K562 (cell line): ENCODE results near the gene ARHGEF17. TPM values are rescaled to one million over a fixed set of nuclear protein-coding genes. Genes with fewer than 3 reads are reported as not detected.

Experiments
- ATAC-seq: fragments of 200-7000 bp; cut with Tn5 transposase; 3 replicates; pipeline ENCODE4 v1.9.1; 2020; ENCODE audit warnings: moderate library complexity
- BruUV-seq: library from RNA; stranded (reverse); fragments of 400-500 nt; replicated peaks from 2 replicates; lab custom pipeline; 2021; lab: Mats Ljungman, UMichigan
- CTCF ChIA-PET: fragments of 300-600 bp; formaldehyde crosslinking; extraction: SDS; loops from one replicate; lab custom pipeline; 2021; ENCODE audit warnings: low intra/inter-chr PET ratio; lab: Yijun Ruan, JAX
- POLR2A ChIA-PET: fragments of 300-600, 350-650 bp; sonication (Branson Sonifier 250); formaldehyde crosslinking; extraction: SDS; loops from one replicate; lab custom pipeline; 2021; ENCODE audit warnings: antibody characterized with exemption, inconsistent platforms; lab: Yijun Ruan, JAX
- DNase-seq, 4 experiments: peaks; one replicate each; pipeline versions ENCODE4 v3.0.0 to v3.0.0-alpha.2; 2011 to 2018; ENCODE audit warnings: low spot score in 3 of 4, mixed read lengths in 3 of 4; ENCODE audit errors: extremely low read depth in 1 of 4
- FAIRE-seq: peaks from 2 replicates; lab custom pipeline; 2011; peaks lifted over from hg19 to GRCh38; lab: Jason Lieb, UNC
- H2AFZ ChIP-seq: 2 replicates; pipeline ENCODE4 v1.6.0; 2011; ENCODE audit warnings: low read depth, low read length, control low read depth, inconsistent platforms
- H3K27ac ChIP-seq: fragments of 200-600 bp; 3 replicates; pipeline ENCODE4 v1.8.0; 2011; ENCODE audit warnings: low read depth, mild to moderate bottlenecking, control low read depth, inconsistent platforms, low read length, moderate library complexity, mixed read lengths; ENCODE audit errors: extremely low read depth
- H3K27me3 ChIP-seq, 2 experiments: fragments of 300-600 bp in 1 of 2; 2 replicates in 1 of 2; 3 replicates in 1 of 2; pipeline versions ENCODE4 v1.6.0 to v1.8.0; 2011; ENCODE audit warnings: inconsistent platforms in 2 of 2, low read length in 2 of 2, mild to moderate bottlenecking in 1 of 2, mixed read lengths in 1 of 2, moderate library complexity in 1 of 2; ENCODE audit not compliant: control insufficient read depth in 2 of 2, insufficient read depth in 2 of 2
- H3K36me3 ChIP-seq: fragments of 300-600 bp; 3 replicates; pipeline ENCODE4 v1.8.0; 2011; ENCODE audit warnings: mild to moderate bottlenecking, low read length, inconsistent platforms; ENCODE audit not compliant: control insufficient read depth, insufficient read depth
- H3K4me1 ChIP-seq, 2 experiments: fragments of 200-600 bp in 1 of 2; replicated peaks in 1 of 2; 2 replicates in 1 of 2; 3 replicates in 1 of 2; pipeline versions ENCODE4 v1.5.1 to v1.8.0; 2011; ENCODE audit warnings: inconsistent platforms in 2 of 2, low read length in 2 of 2, mild to moderate bottlenecking in 1 of 2, mixed read lengths in 1 of 2, moderate library complexity in 1 of 2; ENCODE audit not compliant: control insufficient read depth in 2 of 2, insufficient read depth in 2 of 2
- H3K4me2 ChIP-seq: 2 replicates; pipeline ENCODE4 v1.6.1; 2011; ENCODE audit warnings: low read length, control low read depth, inconsistent platforms, mixed read lengths; ENCODE audit not compliant: insufficient read depth
- H3K4me3 ChIP-seq: fragments of 200-600 bp; sonication (generic), shearing (Covaris generic); 2 replicates; pipeline ENCODE4 v1.5.1; 2016; ENCODE audit warnings: control low read depth, inconsistent platforms
- H3K79me2 ChIP-seq: fragments of 200-600 bp; 3 replicates; pipeline ENCODE4 v1.8.0; 2011; ENCODE audit warnings: low read length, inconsistent platforms; ENCODE audit not compliant: control insufficient read depth, insufficient read depth
- H3K9ac ChIP-seq, 2 experiments: 2 replicates each; pipeline versions ENCODE4 v1.6.0 to v1.6.1; 2011; ENCODE audit warnings: low read depth in 2 of 2, low read length in 2 of 2, control low read depth in 1 of 2, inconsistent platforms in 1 of 2, mild to moderate bottlenecking in 1 of 2, mixed read lengths in 1 of 2; ENCODE audit not compliant: insufficient read depth in 1 of 2
- H3K9me1 ChIP-seq: one replicate; pipeline ENCODE4 v1.6.0; 2011; ENCODE audit warnings: inconsistent platforms, mild to moderate bottlenecking, low read length, moderate library complexity; ENCODE audit not compliant: control insufficient read depth, insufficient read depth
- H3K9me3 ChIP-seq: replicated peaks from 2 replicates; pipeline ENCODE4 v1.5.1; 2011; ENCODE audit warnings: low read depth, low read length, inconsistent platforms; ENCODE audit not compliant: control insufficient read depth, insufficient read depth
- H4K20me1 ChIP-seq: replicated peaks from 2 replicates; pipeline ENCODE4 v1.6.1; 2011; ENCODE audit warnings: low read length, inconsistent platforms, mixed read lengths; ENCODE audit not compliant: control insufficient read depth, insufficient read depth
- CCNT2 ChIP-seq: IDR thresholded peaks from 2 replicates; pipeline ENCODE4 v1.6.1; 2011; ENCODE audit warnings: borderline replicate concordance, low read depth, mild to moderate bottlenecking, moderate library complexity, mixed read lengths, low read length; ENCODE audit not compliant: insufficient read length; ENCODE audit errors: extremely low read depth
- NRF1 ChIP-seq, 2 experiments: fragments of 450-650 bp; IDR thresholded peaks in 1 of 2; conservative IDR thresholded peaks in 1 of 2; 2 replicates each; pipeline ENCODE4 v1.6.1; 2014; ENCODE audit warnings: mild to moderate bottlenecking in 2 of 2
- SAFB ChIP-seq: fragments of 200-400 bp; formaldehyde crosslinking; IDR thresholded peaks from 2 replicates; pipeline ENCODE4 v1.6.1; 2017; ENCODE audit warnings: low read depth, low read length, borderline replicate concordance
- SAFB2 ChIP-seq: fragments of 200-400 bp; formaldehyde crosslinking; IDR thresholded peaks from 2 replicates; pipeline ENCODE4 v1.6.1; 2018; ENCODE audit warnings: borderline replicate concordance, low read length, low read depth, moderate library complexity; ENCODE audit not compliant: severe bottlenecking
- TCF3 ChIP-seq: sonication (generic); formaldehyde crosslinking; IDR thresholded peaks from 2 replicates; pipeline ENCODE4 v1.4.0; 2020; ENCODE audit warnings: mild to moderate bottlenecking, missing genetic modification reagents
- ZNF24 ChIP-seq: fragments of 450-650 bp; IDR thresholded peaks from 2 replicates; pipeline ENCODE4 v1.6.1; 2016
- WGBS: fragments of 100-300 bp; shearing (Covaris generic); methylation state at CpG from one replicate; pipeline ENCODE4 v1.1.6; 2016; ENCODE audit warnings: low coverage, mixed read lengths; ENCODE audit not compliant: insufficient coverage; ENCODE audit errors: missing lambda C conversion rate; 5-methylcytosine and 5-hydroxymethylcytosine counted together
- in situ Hi-C: fragments of 300-500 bp; cut with MboI; formaldehyde crosslinking; loops from 4 replicates; pipeline ENCODE4 v1.15.0; 2018; ENCODE audit warnings: inconsistent platforms, mixed read lengths
- intact Hi-C: fragments of 100-400 bp; cut with micrococcal nuclease; formaldehyde crosslinking; loops from 2 replicates; pipeline ENCODE4 v1.14.2; 2022
- polyA plus RNA-seq, 8 experiments: library from polyadenylated mRNA; depleted of rRNA in 4 of 8; stranded (reverse) in 5 of 8; unstranded in 3 of 8; fragments of >200 nt; fragmentation: Nextera tagmentation in 2 of 8; fragmentation: Illumina TruSeq in 1 of 8; extraction: Ambion mirVana in 2 of 8; extraction: Trizol in 1 of 8; gene quantifications; 2 replicates each; pipeline versions ENCODE4 v1.2.1 to v1.2.3, GENCODE V29; 2011 to 2014; ENCODE audit warnings: inconsistent platforms in 1 of 8, missing spikeins in 1 of 8
- total RNA-seq, 7 experiments: library from RNA; depleted of rRNA in 6 of 7; stranded (reverse); fragments of >200 nt in 6 of 7; fragmentation: Illumina TruSeq in 2 of 7; extraction: Trizol in 2 of 7; gene quantifications; 2 replicates each; pipeline versions ENCODE4 v1.2.1 to v1.2.3, GENCODE V29; 2011 to 2021; ENCODE audit warnings: low replicate concordance in 1 of 7
- TF ChIP-seq, protein P1 (sequence below): fragments of 200-400 bp; formaldehyde crosslinking; IDR thresholded peaks from 2 replicates; pipeline ENCODE4 v1.6.1; 2017; ENCODE audit warnings: mild to moderate bottlenecking, low read depth, low read length, moderate library complexity

ARHGEF17 gene
- total and polyA plus RNA-seq, 9 of the 15 experiments (the other 6 are each of a cell fraction or from before 2014, with no cell fraction given) = 0.04 to 0.68 (median 0.10) TPM; not detected in 2

DNA sequence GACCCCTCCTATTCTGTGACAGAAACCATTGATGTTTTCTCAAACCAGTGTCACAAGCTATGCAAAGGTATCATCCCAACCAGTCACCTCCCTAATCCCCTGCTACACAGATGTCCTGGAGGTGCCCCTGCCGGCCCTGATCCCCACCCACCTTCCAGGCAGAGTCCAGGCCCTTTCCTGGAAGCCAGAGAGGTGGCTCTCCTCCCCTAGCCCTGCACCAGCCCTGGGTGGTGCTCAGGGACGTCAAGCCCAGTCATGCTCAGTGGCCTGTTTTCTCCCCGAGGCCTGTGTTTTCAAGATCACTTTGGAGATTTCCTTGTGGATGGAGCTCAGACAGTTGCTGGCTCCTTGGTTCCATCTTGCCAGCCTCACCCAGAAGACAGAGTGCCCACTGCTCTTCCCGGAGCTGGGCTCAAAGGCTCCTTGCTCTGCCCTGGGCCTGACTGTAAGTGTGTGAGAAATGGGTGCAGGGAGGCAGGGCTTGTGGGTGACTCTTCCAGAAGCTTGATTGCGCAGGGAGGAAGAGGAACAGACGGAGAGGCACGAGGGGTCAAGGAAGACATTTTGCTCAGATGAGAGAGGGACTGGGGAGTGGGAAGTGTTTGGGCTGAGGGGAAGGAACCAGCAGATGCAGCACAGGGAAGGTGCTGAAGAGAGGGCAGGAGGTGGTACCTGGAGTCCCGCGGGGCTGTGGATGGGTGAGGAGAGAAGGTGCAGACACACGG lies 24.6 kb upstream of the ARHGEF17 start:
- BruUV-seq = no TSS peak
- Histone ChIP-seq H2AFZ (0 out of 2 replicates have a peak overlapping the region, but pooled peaks have one; percentile 9), H3K27me3 (peaks cover 0 to 6% of the 10 kb centered on the region in 2 experiments; a peak in 1 of 5 replicates), H3K27ac (no peak overlapping the region), H3K9me1 (peaks cover 5% of the 10 kb centered on the region), H3K36me3 (no peaks in the 10 kb centered on the region), H3K79me2 (no peaks in the 10 kb centered on the region), H3K4me1 (peaks cover 9 to 12% of the 10 kb centered on the region in 2 experiments; a peak in 4 of 5 replicates), H3K9me3 (no peaks in the 10 kb centered on the region), H3K4me2 (no peak overlapping the region), H3K9ac (peak overlapping the region in 1 of 2 experiments; percentile 71; a peak in 1 of 4 replicates), H4K20me1 (no peaks in the 10 kb centered on the region; the same call in 1 of the 2 replicates), H3K4me3 (no peak overlapping the region)
- FAIRE-seq = no peak
- DNase-seq = peak in 2 of 4 experiments; percentile 28 to 29
- in situ Hi-C loops = no loop called here
- TF ChIP-seq TCF3 = 0 out of 2 replicates have a peak, but pooled peaks have one; percentile 14
- TF ChIP-seq, protein P1, sequence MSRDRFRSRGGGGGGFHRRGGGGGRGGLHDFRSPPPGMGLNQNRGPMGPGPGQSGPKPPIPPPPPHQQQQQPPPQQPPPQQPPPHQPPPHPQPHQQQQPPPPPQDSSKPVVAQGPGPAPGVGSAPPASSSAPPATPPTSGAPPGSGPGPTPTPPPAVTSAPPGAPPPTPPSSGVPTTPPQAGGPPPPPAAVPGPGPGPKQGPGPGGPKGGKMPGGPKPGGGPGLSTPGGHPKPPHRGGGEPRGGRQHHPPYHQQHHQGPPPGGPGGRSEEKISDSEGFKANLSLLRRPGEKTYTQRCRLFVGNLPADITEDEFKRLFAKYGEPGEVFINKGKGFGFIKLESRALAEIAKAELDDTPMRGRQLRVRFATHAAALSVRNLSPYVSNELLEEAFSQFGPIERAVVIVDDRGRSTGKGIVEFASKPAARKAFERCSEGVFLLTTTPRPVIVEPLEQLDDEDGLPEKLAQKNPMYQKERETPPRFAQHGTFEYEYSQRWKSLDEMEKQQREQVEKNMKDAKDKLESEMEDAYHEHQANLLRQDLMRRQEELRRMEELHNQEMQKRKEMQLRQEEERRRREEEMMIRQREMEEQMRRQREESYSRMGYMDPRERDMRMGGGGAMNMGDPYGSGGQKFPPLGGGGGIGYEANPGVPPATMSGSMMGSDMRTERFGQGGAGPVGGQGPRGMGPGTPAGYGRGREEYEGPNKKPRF = no peak
- no peak for TF ChIP-seq ZNF24
- TF ChIP-seq CCNT2 = no peak
- peak; percentile 31 to 32; a peak in 1 of 4 replicates for TF ChIP-seq NRF1 (conservative IDR thresholded peaks at IDR 0.05 in 1 of 2, IDR thresholded peaks at IDR 0.05 in 1 of 2)
- no peak for TF ChIP-seq SAFB
- TF ChIP-seq SAFB2 = no peak
- ChIA-PET CTCF (no interaction called here), POLR2A (interaction anchor here (0.7 to 1.9 kb wide), 5 partner anchors 8 to 155 kb away, joined by 3 to 5 read pairs (median 3); partner anchors contain the start of gene P2RY6)
- ATAC-seq = no peak
- 8% methylated on average over 10 of the region's 10 CpGs for WGBS
- intact Hi-C loops = no loop called here
